Heart right ventricle (tissue), 16 donors: ENCODE measurements around the gene ZNF385C. TPM values are rescaled to one million over a fixed set of nuclear protein-coding genes. Genes with fewer than 3 reads are reported as not detected.

ENCODE experiments used
- ATAC-seq, 8 donors: fragments of 200-7000 bp; cut with Tn5 transposase; one replicate each; pipeline ENCODE4 v1.9.1; 2020; ENCODE audit warnings: mild to moderate bottlenecking in 8 of 8, moderate library complexity in 8 of 8, moderate number of reproducible peaks in 1 of 8
- DNase-seq, 2 donors: peaks; one replicate each; pipeline ENCODE4 v3.0.0-alpha.2; 2020
- H3K27ac ChIP-seq, 10 donors: fragments of 200-600 bp; sonication (generic) in 2 of 10; one replicate each; pipeline versions ENCODE4 v1.5.0 to v1.8.0; 2020 to 2022; ENCODE audit warnings: mild to moderate bottlenecking in 3 of 10
- H3K27me3 ChIP-seq, 7 donors: fragments of 200-600 bp; one replicate each; pipeline ENCODE4 v1.8.0; 2021 to 2022; ENCODE audit warnings: mild to moderate bottlenecking in 2 of 7
- H3K36me3 ChIP-seq, 9 donors: fragments of 200-600 bp; sonication (generic) in 1 of 9; one replicate each; pipeline versions ENCODE4 v1.5.0 to v1.8.0; 2020 to 2022; ENCODE audit warnings: mild to moderate bottlenecking in 2 of 9
- H3K4me1 ChIP-seq, 9 donors: fragments of 200-600 bp; sonication (generic) in 1 of 9; one replicate each; pipeline versions ENCODE4 v1.5.0 to v1.8.0; 2020 to 2022; ENCODE audit warnings: mild to moderate bottlenecking in 4 of 9
- H3K4me3 ChIP-seq, 10 donors: fragments of 200-600 bp; sonication (generic) in 2 of 10; one replicate each; pipeline versions ENCODE4 v1.5.0 to v1.8.0; 2020 to 2022; ENCODE audit warnings: mild to moderate bottlenecking in 7 of 10, moderate library complexity in 2 of 10
- H3K9me3 ChIP-seq, 11 donors: fragments of 200-600 bp in 10 of 11; sonication (generic) in 2 of 11; one replicate each; pipeline versions ENCODE4 v1.5.0 to v1.8.0; 2013 to 2022; ENCODE audit warnings: mild to moderate bottlenecking in 2 of 11, control low read depth in 1 of 11, moderate library complexity in 1 of 11
- WGBS, 2 donors: extraction: QIAGEN DNeasy Blood & Tissue Kit; methylation state at CpG; one replicate each; pipeline ENCODE4 v1.1.7; 2013; ENCODE audit warnings: inconsistent platforms in 1 of 2; 5-methylcytosine and 5-hydroxymethylcytosine counted together
- intact Hi-C, 10 donors: fragments of 100-400 bp; cut with DNase I; formaldehyde crosslinking; loops; one replicate each; pipeline versions ENCODE4 v1.11.1 to v1.14.2; 2022
- polyA plus RNA-seq, 2 donors: library from polyadenylated mRNA; stranded (reverse); fragments of 200-250 nt; gene quantifications; one replicate each; pipeline ENCODE4 v1.2.3, GENCODE V29; 2013
- total RNA-seq, 10 donors: library from RNA; stranded (reverse); fragmentation: NEBNext Ultra II Directional in 3 of 10; extraction: Animal tissue kit (Norgen Biotek cat#: 25700) in 3 of 10; gene quantifications; one replicate each; pipeline versions ENCODE4 v1.2.1 to v1.2.4, GENCODE V29; 2021 to 2023
- TF ChIP-seq, protein P1 (sequence below), 9 donors: fragments of 200-600 bp; sonication (generic) in 2 of 9; IDR thresholded peaks; one replicate each; pipeline versions ENCODE4 v1.5.0 to v1.8.0; 2021 to 2022; ENCODE audit warnings: antibody characterized with exemption in 9 of 9, mild to moderate bottlenecking in 5 of 9, moderate library complexity in 1 of 9
- donor health status: Arrhythmogenic right ventricular cardiomyopathy.
- donor health status: ischemic (EF 13 %, LVEDD 7.1; RV severe dilation, severe dysfunction).
- donor health status: healthy with polysubstance abuse.
- donor health status: DM: no; HTN: yes; CAD: no.
- donor health status: DM: no; HTN: no; CAD: no.
- donor health status: ischemic (EF 25% LVEDD 6.9; RV normal size, moderate dysfunction).
- donor health status: ischemic (EF 25% LVEDD 5.7; RV mildly dilated, moderate dysfunction).
- donor health status: healthy.
- donor health status: DM: yes; HTN: yes; CAD: no.
- donor health status: Ischemic cardiomyopathy.
- donor health status: ischemic (EF 35%, LVEDD 5.7; RV mildly dilated, moderate dysfunction).
- donor health status: nonischemic (EF 11% LVEDD 7.7; RV severe dilation, severe dysfunction).
- donor health status: DM: yes; HTN: yes; CAD: no.
- donor health status: PGD.
- donor health status: ischemic (EF 29% LVEDD 5.4; RV normal size, mild dysfunction).
- donor health status: nonischemic (EF 23%, LVEDD 6.1; RV moderate dilation, normal function).

ZNF385C gene
- total and polyA plus RNA-seq, 12 donors = 0.09 to 0.56 (median 0.24) TPM; not detected in 1

DNA sequence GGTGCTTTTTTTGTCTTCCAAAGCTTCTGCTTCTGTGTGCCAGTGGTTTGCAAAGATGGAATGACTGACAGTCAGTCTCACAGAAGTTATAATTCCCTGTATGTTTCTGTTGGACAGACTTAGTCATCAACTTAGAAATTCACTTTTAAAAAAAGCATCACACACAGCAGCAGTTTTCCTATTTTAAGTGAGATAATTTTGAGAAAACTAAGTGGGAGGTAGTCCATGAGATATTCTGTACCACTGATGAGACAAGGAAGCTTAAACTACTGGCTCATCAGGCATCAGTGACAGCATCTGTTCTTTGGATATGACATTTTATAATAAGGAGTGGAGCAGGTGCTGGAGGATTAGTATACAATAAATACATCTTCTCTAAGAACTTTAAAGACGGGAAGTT is 111.6 kb downstream of the ZNF385C start:
- no peak for DNase-seq
- Histone ChIP-seq H3K27ac (no peak overlapping the region), H3K4me3 (no peak overlapping the region), H3K4me1 (no peaks in the 10 kb centered on the region), H3K27me3 (no peaks in the 10 kb centered on the region), H3K9me3 (no peaks in the 10 kb centered on the region), H3K36me3 (peaks cover 2 to 100% (median 79%) of the 10 kb centered on the region in 9 donors)
- 91 to 93% methylated on average over 1 of the region's 1 CpG for WGBS, 2 donors
- intact Hi-C loops = no loop called here
- TF ChIP-seq, protein P1, sequence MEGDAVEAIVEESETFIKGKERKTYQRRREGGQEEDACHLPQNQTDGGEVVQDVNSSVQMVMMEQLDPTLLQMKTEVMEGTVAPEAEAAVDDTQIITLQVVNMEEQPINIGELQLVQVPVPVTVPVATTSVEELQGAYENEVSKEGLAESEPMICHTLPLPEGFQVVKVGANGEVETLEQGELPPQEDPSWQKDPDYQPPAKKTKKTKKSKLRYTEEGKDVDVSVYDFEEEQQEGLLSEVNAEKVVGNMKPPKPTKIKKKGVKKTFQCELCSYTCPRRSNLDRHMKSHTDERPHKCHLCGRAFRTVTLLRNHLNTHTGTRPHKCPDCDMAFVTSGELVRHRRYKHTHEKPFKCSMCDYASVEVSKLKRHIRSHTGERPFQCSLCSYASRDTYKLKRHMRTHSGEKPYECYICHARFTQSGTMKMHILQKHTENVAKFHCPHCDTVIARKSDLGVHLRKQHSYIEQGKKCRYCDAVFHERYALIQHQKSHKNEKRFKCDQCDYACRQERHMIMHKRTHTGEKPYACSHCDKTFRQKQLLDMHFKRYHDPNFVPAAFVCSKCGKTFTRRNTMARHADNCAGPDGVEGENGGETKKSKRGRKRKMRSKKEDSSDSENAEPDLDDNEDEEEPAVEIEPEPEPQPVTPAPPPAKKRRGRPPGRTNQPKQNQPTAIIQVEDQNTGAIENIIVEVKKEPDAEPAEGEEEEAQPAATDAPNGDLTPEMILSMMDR (IDR thresholded peaks at IDR 0.05) = no peak
- ATAC-seq = no peak

DNA sequence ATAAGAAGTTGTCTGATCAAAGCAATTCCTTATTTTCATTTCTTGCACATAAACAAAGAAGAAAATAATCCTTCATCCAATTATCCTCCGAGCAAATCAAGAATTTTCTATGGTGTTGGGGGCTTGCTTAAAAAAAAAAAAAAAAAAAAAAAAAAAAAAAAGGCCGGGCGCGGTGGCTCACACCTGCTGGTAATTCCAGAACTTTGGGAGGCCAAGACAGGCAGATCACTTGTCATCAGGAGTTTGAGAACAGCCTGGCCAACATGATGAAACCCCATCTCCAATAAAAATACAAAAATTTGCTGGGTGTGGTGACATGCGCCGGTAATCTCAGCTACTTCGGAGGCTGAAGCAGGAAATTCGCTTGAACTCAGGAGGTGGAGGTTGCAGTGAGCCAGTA is 112.4 kb downstream of the ZNF385C start:
- DNase-seq (no peak), ATAC-seq (no peak)
- H3K9me3 ChIP-seq = no peaks in the 10 kb centered on the region
- no peaks in the 10 kb centered on the region for H3K27me3 ChIP-seq
- H3K4me1 ChIP-seq = no peaks in the 10 kb centered on the region
- H3K4me3 ChIP-seq = no peak overlapping the region
- TF ChIP-seq, protein P1 (IDR thresholded peaks at IDR 0.05) = no peak
- intact Hi-C loops = no loop called here
- no peak overlapping the region for H3K27ac ChIP-seq
- 96% methylated on average over 8 of the region's 8 CpGs for WGBS, 2 donors
- peaks cover 5 to 100% (median 86%) of the 10 kb centered on the region in 9 donors for H3K36me3 ChIP-seq

DNA sequence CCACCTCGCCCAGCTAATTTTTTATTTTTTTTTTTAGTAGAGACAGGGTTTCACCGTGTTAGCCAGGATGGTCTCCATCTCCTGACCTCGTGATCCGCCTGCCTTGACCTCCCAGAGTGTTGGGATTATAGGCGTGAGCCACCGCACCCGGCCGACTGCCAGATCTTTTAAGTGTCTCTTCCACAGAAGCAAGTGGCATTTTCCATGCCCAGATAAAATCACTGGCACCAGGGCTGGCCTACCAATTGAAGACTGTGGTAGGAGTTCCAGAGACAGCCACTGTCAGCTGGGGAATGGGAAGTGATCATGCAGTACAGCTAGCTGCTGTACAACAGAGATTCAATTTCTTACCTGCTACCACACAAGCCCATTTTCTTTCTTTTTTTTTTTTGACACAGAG is 113.8 kb downstream of the ZNF385C start:
- Histone ChIP-seq H3K27me3 (no peaks in the 10 kb centered on the region), H3K27ac (no peak overlapping the region), H3K4me3 (no peak overlapping the region), H3K4me1 (no peaks in the 10 kb centered on the region), H3K36me3 (peaks cover 5 to 100% (median 86%) of the 10 kb centered on the region in 9 donors), H3K9me3 (no peaks in the 10 kb centered on the region)
- DNase-seq (no peak), ATAC-seq (peak in 4 of 8 donors; percentile 42 to 68 (median 55))
- TF ChIP-seq, protein P1 (IDR thresholded peaks at IDR 0.05) = no peak
- 86 to 89% methylated on average over 8 of the region's 8 CpGs for WGBS, 2 donors
- intact Hi-C loops = no loop called here

DNA sequence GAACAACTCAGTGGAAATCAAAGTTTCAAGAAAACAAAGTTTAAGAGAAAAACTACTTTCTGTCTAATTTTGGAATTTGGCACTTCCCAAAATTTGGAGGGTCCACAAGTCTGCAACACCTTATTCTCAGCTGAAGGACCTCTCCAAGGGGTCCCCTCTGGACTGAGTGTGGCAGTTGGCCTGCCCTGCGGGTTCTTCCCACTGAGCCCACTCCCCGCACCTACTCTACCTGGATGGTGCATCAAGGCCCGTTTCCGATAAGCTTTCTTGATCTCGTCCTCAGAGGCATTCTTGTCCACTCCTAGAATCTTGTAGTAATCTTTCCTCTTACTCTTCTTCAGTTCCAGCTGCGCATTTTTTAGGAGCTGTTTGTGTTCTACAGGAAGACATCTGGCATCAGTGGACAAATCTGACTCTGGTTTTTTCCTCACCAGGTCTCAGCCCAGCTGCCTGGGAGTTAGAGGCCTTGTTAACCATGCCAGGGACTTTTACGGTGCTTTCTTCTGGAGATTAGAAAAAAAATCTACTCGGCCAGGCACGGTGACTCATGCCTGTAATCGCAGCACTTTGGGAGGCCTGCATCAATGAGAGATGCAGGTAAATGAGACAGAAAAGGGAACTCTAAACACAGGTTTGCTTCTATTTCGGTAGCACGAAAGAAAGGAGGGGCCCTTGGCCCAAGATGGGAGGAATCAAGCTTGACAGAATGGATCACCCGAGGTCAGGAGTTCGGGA is 116.1 kb downstream of the ZNF385C start:
- Histone ChIP-seq H3K36me3 (peaks cover 0 to 100% (median 86%) of the 10 kb centered on the region in 9 donors), H3K27me3 (no peaks in the 10 kb centered on the region), H3K4me1 (no peaks in the 10 kb centered on the region), H3K4me3 (no peak overlapping the region), H3K27ac (no peak overlapping the region), H3K9me3 (no peaks in the 10 kb centered on the region)
- TF ChIP-seq, protein P1 (IDR thresholded peaks at IDR 0.05) = no peak
- 91 to 93% methylated on average over 14 of the region's 14 CpGs for WGBS, 2 donors
- DNase-seq (no peak), ATAC-seq (no peak)
- intact Hi-C loops = no loop called here
